Muscle layer of colon (tissue), 2 donors: ENCODE results near the gene GNB2.

Experiments used
- H3K27ac ChIP-seq: one replicate; pipeline ENCODE4 v1.7.0; 2013; ENCODE audit warnings: low read depth, mild to moderate bottlenecking, low read length, moderate library complexity
- H3K27me3 ChIP-seq, 2 donors: one replicate each; pipeline ENCODE4 v1.7.0; 2013; ENCODE audit warnings: low read length in 2 of 2, mild to moderate bottlenecking in 2 of 2; ENCODE audit not compliant: insufficient read depth in 2 of 2, control insufficient read depth in 1 of 2
- H3K36me3 ChIP-seq: one replicate; pipeline ENCODE4 v1.7.0; 2013; ENCODE audit warnings: mild to moderate bottlenecking, low read length; ENCODE audit not compliant: insufficient read depth
- H3K4me1 ChIP-seq: one replicate; pipeline ENCODE4 v1.7.0; 2013; ENCODE audit warnings: mild to moderate bottlenecking, low read length; ENCODE audit not compliant: insufficient read depth
- H3K4me3 ChIP-seq, 2 donors: one replicate each; pipeline ENCODE4 v1.7.0; 2013; ENCODE audit warnings: low read length in 2 of 2, low read depth in 1 of 2, mild to moderate bottlenecking in 1 of 2, moderate library complexity in 1 of 2
- H3K9ac ChIP-seq: one replicate; pipeline ENCODE4 v1.7.0; 2013; ENCODE audit warnings: low read length
- H3K9me3 ChIP-seq: one replicate; pipeline ENCODE4 v1.7.0; 2013; ENCODE audit warnings: mild to moderate bottlenecking, low read length
- donor health status: abdominal sarcoma.
- donor health status: Adenocarcinoma of cecum.

Gene GNB2

DNA sequence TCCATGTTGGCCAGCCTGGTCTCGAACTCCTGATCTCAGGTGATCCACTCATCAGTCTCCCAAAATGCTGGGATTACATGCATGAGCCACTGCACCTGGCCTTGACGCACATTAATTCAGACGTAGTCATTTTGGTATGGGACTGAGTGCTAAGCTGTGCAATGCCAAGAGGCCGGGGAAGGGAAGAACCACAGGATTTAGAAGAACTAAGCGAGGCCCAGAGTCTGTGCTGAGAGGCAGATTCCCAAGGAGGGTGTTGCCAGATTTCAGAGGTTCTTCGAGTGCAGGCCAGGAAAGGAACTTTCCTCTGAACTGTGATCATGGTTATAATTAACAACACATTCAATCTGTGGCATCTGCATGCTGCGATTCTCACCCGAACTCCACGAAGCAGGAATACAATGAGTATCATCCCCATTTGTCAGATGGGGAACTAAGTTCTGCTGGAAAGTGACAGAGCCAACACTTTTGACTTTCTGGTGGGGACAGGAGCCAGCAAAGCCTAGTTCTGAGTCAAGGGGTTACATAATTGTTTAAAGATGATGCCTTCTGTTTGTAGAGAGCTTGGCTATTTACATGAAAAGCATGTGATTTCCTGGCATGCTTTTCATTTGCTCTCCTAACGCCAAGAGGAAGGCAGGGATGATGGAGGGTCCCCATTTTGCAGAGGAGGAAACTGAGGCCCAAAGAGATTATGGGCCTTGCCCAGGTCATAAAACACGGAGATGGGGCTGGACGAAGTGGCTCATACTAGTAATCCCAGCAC, 53.6 kb downstream of the GNB2 start:
- H3K4me3 ChIP-seq, result no peak overlapping the region
- H3K4me1 ChIP-seq, result peaks cover 4% of the 10 kb centered on the region
- H3K27ac ChIP-seq, result no peak overlapping the region
- H3K9me3 ChIP-seq, result no peaks in the 10 kb centered on the region
- no peak overlapping the region for H3K9ac ChIP-seq
- no peaks in the 10 kb centered on the region for H3K36me3 ChIP-seq
- peaks cover 0 to 11% of the 10 kb centered on the region in 2 donors for H3K27me3 ChIP-seq

DNA sequence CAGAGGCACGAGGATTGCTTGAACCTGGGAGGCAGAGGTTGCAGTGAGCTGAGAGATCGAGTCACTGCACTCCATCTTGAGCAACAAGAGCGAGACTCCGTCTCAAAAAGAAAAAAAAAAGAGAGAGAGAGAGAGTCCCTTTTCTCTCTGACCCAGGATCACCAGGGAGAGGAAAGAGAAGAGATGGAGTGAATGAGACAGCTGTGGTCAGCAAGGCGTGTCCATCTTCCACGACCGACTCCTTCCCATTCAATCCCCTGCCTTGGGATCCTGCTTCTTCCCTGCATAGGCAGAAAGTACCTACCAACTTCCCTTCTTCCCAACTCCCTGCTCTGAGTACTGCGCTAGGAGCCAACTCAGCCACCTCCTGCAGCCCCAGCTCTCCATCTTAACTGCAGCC, 54.7 kb downstream of the GNB2 start:
- Histone ChIP-seq H3K27me3 (peaks cover 0 to under 1% of the 10 kb centered on the region in 2 donors), H3K36me3 (no peaks in the 10 kb centered on the region), H3K27ac (no peak overlapping the region), H3K4me3 (no peak overlapping the region), H3K9ac (no peak overlapping the region), H3K4me1 (peaks cover 4% of the 10 kb centered on the region), H3K9me3 (no peaks in the 10 kb centered on the region)
